NCI-H1436 treated with DMSO at 0.1 percent for 48 hours (cell line): ENCODE measurements around the gene MORC4.

ENCODE experiments used
- DNase-seq: peaks from one replicate; lab custom pipeline; 2025; lab: John Stamatoyannopoulos, UW

MORC4 gene

DNA sequence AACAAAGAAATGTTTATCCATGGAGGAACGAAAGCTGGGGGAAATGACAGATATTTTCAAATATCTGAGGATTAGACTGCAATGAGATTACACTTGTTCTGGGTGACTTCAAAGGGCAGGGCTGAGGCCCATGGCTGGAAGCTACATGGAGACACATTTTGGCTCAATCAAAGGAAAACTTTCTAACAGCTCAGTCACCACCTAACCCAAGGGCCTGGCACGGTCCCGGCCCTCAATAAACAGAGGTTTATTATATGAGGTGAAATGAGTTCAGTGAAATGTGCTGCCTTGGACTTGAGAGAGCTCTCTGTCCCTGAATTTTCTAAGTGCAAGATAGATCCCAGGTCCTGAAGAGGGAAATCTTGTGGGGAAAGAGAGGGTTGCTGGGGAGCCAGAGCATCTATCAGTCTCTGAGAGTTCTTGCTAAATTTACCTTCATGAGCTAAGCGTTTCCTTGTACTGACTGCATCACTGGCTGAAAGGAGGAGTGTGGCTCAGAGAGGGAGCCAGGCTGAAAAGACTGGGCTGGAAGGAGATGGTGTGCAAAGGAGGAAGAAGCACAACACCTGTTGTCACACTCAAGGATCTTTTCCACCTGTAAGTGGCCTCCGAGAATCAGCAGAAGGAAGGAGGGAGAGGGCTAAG, 94.8 kb downstream of the MORC4 start:
- no peak for DNase-seq

GRCh38 chrX:106903856-106904528, 96.0 kb downstream of the MORC4 start:
- no peak for DNase-seq

DNA sequence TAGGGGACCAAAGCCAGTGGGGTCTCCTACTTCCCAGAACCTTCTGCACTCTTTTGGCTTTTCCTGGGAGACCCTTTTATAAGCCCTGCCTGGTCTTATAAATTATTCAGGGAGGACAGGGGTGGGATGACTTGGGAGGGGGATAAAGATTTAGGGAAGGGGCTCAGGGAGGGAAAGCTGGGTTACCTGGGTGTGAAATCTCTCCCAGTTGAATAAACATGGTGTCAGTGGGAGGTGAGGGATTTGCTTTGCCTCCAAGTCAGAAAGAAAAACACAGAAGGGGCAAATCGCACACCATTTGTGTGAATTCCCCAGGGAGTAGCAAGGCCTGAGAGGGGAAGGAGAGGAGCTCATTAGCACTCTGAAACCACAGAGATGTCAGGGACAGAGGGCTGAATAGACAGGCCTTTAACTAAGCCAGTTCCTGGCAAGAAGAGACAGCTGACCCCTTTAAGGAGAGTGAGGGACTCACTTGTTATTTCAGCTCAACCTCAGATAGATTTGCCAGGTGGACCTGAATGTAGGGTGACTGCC, 96.7 kb downstream of the MORC4 start, which contains the start of gene RIPPLY1:
Gene RIPPLY1 (minus strand): TSS at position 51 of the 534 bp plus-strand sequence. CDS start 54 bp downstream, outside the sequence.
- no peak for DNase-seq

- DNase-seq, result no peak
Measured at GRCh38 chrX:106902684-106903083, 97.3 kb downstream of the MORC4 start.

DNA sequence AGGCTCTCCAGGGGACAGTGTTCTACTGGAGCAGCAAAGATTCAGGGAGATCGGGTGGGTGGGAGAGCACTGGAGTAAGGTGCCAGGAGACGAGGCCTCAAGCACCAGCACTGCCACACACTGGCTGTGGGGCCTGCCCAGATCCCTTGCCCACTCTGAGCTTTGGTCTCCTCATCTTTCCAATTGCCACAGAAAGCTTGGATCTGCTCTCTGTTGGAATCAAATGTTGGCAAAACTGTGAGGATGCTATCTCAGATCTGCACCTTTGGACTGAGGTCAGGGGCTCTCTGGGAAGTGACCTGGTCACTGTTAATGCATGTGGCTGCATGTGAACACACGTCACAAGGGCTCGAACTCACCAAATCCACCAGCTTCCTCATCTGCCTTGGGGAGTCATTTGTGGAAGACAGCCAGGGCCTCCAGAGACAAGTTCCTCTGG, 98.2 kb downstream of the MORC4 start:
- DNase-seq, result no peak

GRCh38 chrX:106901341-106901740, 98.7 kb downstream of the MORC4 start:
- no peak for DNase-seq

DNA sequence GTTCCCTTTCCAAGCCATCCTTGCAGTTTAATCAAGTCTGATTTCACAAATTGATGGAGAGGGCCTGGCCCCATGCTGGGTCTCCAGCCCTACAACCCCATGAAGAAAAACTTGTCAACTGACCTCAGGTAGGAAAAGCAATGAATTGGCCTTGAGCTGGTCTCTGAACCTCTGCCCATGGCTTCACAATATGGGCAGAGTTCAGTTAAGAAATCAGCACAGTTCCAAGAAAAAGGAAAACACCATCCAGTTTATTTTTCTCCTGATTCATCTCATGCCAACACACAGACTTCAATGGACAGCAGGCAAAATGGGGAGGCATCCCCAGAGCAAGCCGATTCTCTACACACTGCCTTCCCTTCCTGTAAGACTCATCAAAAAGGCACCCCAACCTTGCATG, 100.2 kb downstream of the MORC4 start:
- no peak for DNase-seq

GRCh38 chrX:106899276-106899675, 100.7 kb downstream of the MORC4 start:
- no peak for DNase-seq

DNA sequence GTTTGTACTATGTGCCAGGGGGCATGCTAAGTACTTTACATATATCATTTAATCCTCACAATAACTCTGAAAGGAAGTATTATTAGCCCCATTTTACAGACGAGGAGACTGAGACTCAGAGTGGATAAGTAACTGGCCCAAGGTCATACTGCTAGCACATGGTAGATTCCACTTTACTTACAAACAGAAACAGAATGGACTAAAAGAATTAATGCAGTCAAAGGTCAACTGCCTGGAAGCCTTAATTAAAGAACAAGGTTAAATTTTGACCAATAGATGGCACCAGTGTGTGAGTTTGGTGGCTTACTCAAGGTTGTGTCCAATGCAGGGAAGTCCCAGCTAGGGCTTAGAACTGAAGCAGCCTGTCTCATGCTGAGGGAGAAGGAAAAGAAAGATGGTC, 101.5 kb downstream of the MORC4 start:
- DNase-seq, result peak; percentile 7

- no peak for DNase-seq
Measured at GRCh38 chrX:106897259-106897658, 102.8 kb downstream of the MORC4 start.

GRCh38 chrX:106894978-106895452, 105.0 kb downstream of the MORC4 start:
- no peak for DNase-seq

GRCh38 chrX:106894392-106894909, 105.6 kb downstream of the MORC4 start:
- DNase-seq, result peak; percentile 35

- DNase-seq, result no peak
Measured at GRCh38 chrX:106891762-106892460, 108.1 kb downstream of the MORC4 start.
